HCT116 (cell line): Measurements from ENCODE around the gene MBTPS2. TPM values are rescaled to one million over a fixed set of nuclear protein-coding genes. Genes with fewer than 3 reads are reported as not detected.

ENCODE experiments used
- ATAC-seq: fragments of 200-7000 bp; cut with Tn5 transposase; 2 replicates; pipeline ENCODE4 v1.9.1; 2020; ENCODE audit warnings: mild to moderate bottlenecking, moderate library complexity
- BruUV-seq: library from RNA; stranded (reverse); fragments of 400-500 nt; replicated peaks from 2 replicates; lab custom pipeline; 2021; lab: Mats Ljungman, UMichigan
- CTCF ChIA-PET: fragments of 300-600 bp; sonication (Branson Sonifier 250); formaldehyde crosslinking; loops from one replicate; lab custom pipeline; 2021; ENCODE audit warnings: antibody characterized with exemption; lab: Charles Lee
- POLR2A ChIA-PET: fragments of 300-600, 350-600 bp; sonication (Branson Sonifier 250); formaldehyde crosslinking; loops from one replicate; lab custom pipeline; 2021; ENCODE audit warnings: antibody characterized with exemption; lab: Charles Lee
- RAD21 ChIA-PET, 2 experiments: fragments of 300-600 bp; sonication (Branson Sonifier 250); formaldehyde crosslinking; loops; one replicate each; lab custom pipeline; 2023; ENCODE audit warnings: low total read pairs in 2 of 2; ENCODE audit not compliant: uncharacterized antibody in 2 of 2, unreplicated experiment in 2 of 2, low non-redundant PET in 1 of 2; lab: Charles Lee
- DNase-seq: peaks from one replicate; pipeline ENCODE4 v3.0.0-alpha.2; 2010; ENCODE audit warnings: low read depth, low spot score
- H2AFZ ChIP-seq: fragments of 200-600 bp; shearing (Covaris generic), sonication (generic); 2 replicates; pipeline ENCODE4 v1.6.1; 2017; ENCODE audit warnings: low read depth, mixed run types, mixed read lengths, antibody characterized with exemption, low read length; ENCODE audit not compliant: poor library complexity, severe bottlenecking
- H3K27ac ChIP-seq: 2 replicates; pipeline ENCODE4 v1.5.1; 2012; ENCODE audit warnings: low read depth, low read length
- H3K27me3 ChIP-seq: fragments of 200-600 bp; sonication (generic); 2 replicates; pipeline ENCODE4 v1.6.1; 2016; ENCODE audit warnings: mixed run types, low read length, mixed read lengths; ENCODE audit not compliant: insufficient read depth
- H3K36me3 ChIP-seq, 2 experiments: fragments of 200-500 bp in 1 of 2; fragments of 200-600 bp in 1 of 2; sonication (Bioruptor generic) in 1 of 2; sonication (generic) in 1 of 2; 2 replicates each; pipeline versions ENCODE4 v1.5.1 to v1.6.1; 2014 to 2016; ENCODE audit warnings: low read length in 2 of 2, inconsistent platforms in 1 of 2, mixed read lengths in 1 of 2, mixed run types in 1 of 2; ENCODE audit not compliant: insufficient read depth in 2 of 2, control insufficient read depth in 1 of 2
- H3K4me1 ChIP-seq, 2 experiments: fragments of 200-600 bp in 1 of 2; sonication (generic) in 1 of 2; 2 replicates each; pipeline versions ENCODE4 v1.5.1 to v1.6.1; 2012 to 2017; ENCODE audit warnings: low read length in 2 of 2, inconsistent platforms in 1 of 2, mild to moderate bottlenecking in 1 of 2, mixed read lengths in 1 of 2, mixed run types in 1 of 2, moderate library complexity in 1 of 2; ENCODE audit not compliant: insufficient read depth in 2 of 2, control insufficient read depth in 1 of 2
- H3K4me2 ChIP-seq: fragments of 200-600 bp; sonication (generic); 2 replicates; pipeline ENCODE4 v1.6.1; 2017; ENCODE audit warnings: mixed run types, low read length, mixed read lengths
- H3K4me3 ChIP-seq, 2 experiments: fragments of 200-600 bp in 1 of 2; sonication (generic) in 1 of 2; replicated peaks in 1 of 2; 2 replicates each; pipeline ENCODE4 v1.5.1; 2011 to 2016; ENCODE audit warnings: low read length in 2 of 2, control low read depth in 1 of 2, low read depth in 1 of 2, mild to moderate bottlenecking in 1 of 2, mixed read lengths in 1 of 2, mixed run types in 1 of 2
- H3K79me2 ChIP-seq: fragments of 200-600 bp; sonication (generic); 2 replicates; pipeline ENCODE4 v1.6.1; 2017; ENCODE audit warnings: mild to moderate bottlenecking, mixed run types, low read length, moderate library complexity, mixed read lengths; ENCODE audit not compliant: insufficient read depth
- H3K9ac ChIP-seq: fragments of 200-600 bp; sonication (generic); 2 replicates; pipeline ENCODE4 v1.6.1; 2016; ENCODE audit warnings: low read length, mixed read lengths
- H3K9me2 ChIP-seq: fragments of 200-600 bp; sonication (generic), shearing (Covaris generic); 2 replicates; pipeline ENCODE4 v1.6.1; 2017; ENCODE audit warnings: mixed run types, mild to moderate bottlenecking, moderate library complexity; ENCODE audit not compliant: insufficient read depth
- H3K9me3 ChIP-seq, 2 experiments: fragments of 200-500 bp in 1 of 2; fragments of 200-600 bp in 1 of 2; sonication (Bioruptor generic) in 1 of 2; sonication (generic) in 1 of 2; 2 replicates each; pipeline ENCODE4 v1.6.1; 2014 to 2017; ENCODE audit warnings: low read length in 2 of 2, mixed read lengths in 2 of 2, inconsistent platforms in 1 of 2, low read depth in 1 of 2, mild to moderate bottlenecking in 1 of 2, mixed run types in 1 of 2, moderate library complexity in 1 of 2; ENCODE audit not compliant: control insufficient read depth in 1 of 2, insufficient read depth in 1 of 2
- H4K20me1 ChIP-seq: fragments of 200-600 bp; sonication (generic), shearing (Covaris generic); 2 replicates; pipeline ENCODE4 v1.6.1; 2017; ENCODE audit warnings: mixed run types, mild to moderate bottlenecking, moderate library complexity; ENCODE audit not compliant: insufficient read depth
- ATF3 ChIP-seq: IDR thresholded peaks from 2 replicates; pipeline ENCODE4 v1.6.1; 2012
- CEBPB ChIP-seq: IDR thresholded peaks from 2 replicates; pipeline ENCODE4 v1.6.1; 2012; ENCODE audit warnings: low read depth
- ELF1 ChIP-seq: IDR thresholded peaks from 2 replicates; pipeline ENCODE4 v1.6.1; 2012; ENCODE audit warnings: low read depth, borderline replicate concordance
- EZH2 ChIP-seq: fragments of 200-600 bp; sonication (generic); IDR thresholded peaks from 2 replicates; pipeline ENCODE4 v1.6.1; 2017; ENCODE audit warnings: antibody characterized with exemption, mixed run types
- MAX ChIP-seq: IDR thresholded peaks from 2 replicates; pipeline ENCODE4 v1.6.1; 2012
- RAD21 ChIP-seq: IDR thresholded peaks from 2 replicates; pipeline ENCODE4 v1.6.1; 2012; ENCODE audit warnings: low read depth, mild to moderate bottlenecking
- REST ChIP-seq: IDR thresholded peaks from 2 replicates; pipeline ENCODE4 v1.6.1; 2012; ENCODE audit warnings: low read depth
- SP1 ChIP-seq: IDR thresholded peaks from 2 replicates; pipeline ENCODE4 v1.6.1; 2012; ENCODE audit warnings: low read depth
- SRF ChIP-seq: IDR thresholded peaks from 2 replicates; pipeline ENCODE4 v1.6.1; 2012; ENCODE audit warnings: low read depth
- TCF7L2 ChIP-seq: IDR thresholded peaks from 2 replicates; pipeline ENCODE4 v1.7.0; 2011; ENCODE audit warnings: borderline replicate concordance, inconsistent platforms; ENCODE audit not compliant: insufficient read depth, insufficient read length; ENCODE audit errors: extremely low read depth
- YY1 ChIP-seq: IDR thresholded peaks from 2 replicates; pipeline ENCODE4 v1.6.1; 2011; ENCODE audit warnings: low read length, low read depth, moderate library complexity, mild to moderate bottlenecking; ENCODE audit not compliant: insufficient replicate concordance; ENCODE audit errors: extremely low read depth
- ZBTB33 ChIP-seq: IDR thresholded peaks from 2 replicates; pipeline ENCODE4 v1.6.1; 2011; ENCODE audit warnings: mild to moderate bottlenecking, low read length, moderate library complexity; ENCODE audit not compliant: insufficient replicate concordance; ENCODE audit errors: extremely low read depth
- intact Hi-C: fragments of 100-400 bp; cut with micrococcal nuclease; formaldehyde crosslinking; loops from 2 replicates; pipeline ENCODE4 v1.10.0; 2022
- total RNA-seq: library from RNA; stranded (reverse); gene quantifications from one replicate; pipeline ENCODE4 v1.2.1, GENCODE V29; 2021; ENCODE audit not compliant: unreplicated experiment

The MBTPS2 gene
- total RNA-seq, 1 experiment from 2014 or later, result 16.9 TPM

GRCh38 chrX:21905953-21906352, 66.5 kb downstream of the MBTPS2 start:
- Histone ChIP-seq H3K79me2 (no peaks in the 10 kb centered on the region), H2AFZ (no peak overlapping the region), H3K27ac (no peak overlapping the region), H3K9me3 (no peaks in the 10 kb centered on the region), H3K4me3 (no peak overlapping the region), H4K20me1 (no peaks in the 10 kb centered on the region), H3K36me3 (no peaks in the 10 kb centered on the region), H3K4me2 (no peak overlapping the region), H3K27me3 (no peaks in the 10 kb centered on the region), H3K4me1 (no peaks in the 10 kb centered on the region), H3K9ac (no peak overlapping the region), H3K9me2 (no peaks in the 10 kb centered on the region)
- no peak for ATAC-seq
- ChIA-PET CTCF (no interaction called here), RAD21 (no interaction called here), POLR2A (no interaction called here)
- no peak for TF ChIP-seq SP1
- no peak for TF ChIP-seq REST
- TF ChIP-seq CEBPB, result no peak
- TF ChIP-seq SRF, result no peak
- TF ChIP-seq MAX, result no peak
- no peak for TF ChIP-seq YY1
- TF ChIP-seq ZBTB33, result no peak
- TF ChIP-seq RAD21, result no peak
- TF ChIP-seq EZH2, result no peak
- no peak for TF ChIP-seq TCF7L2
- TF ChIP-seq ELF1, result no peak
- TF ChIP-seq ATF3, result no peak
- intact Hi-C loops, result no loop called here
- DNase-seq, result no peak
- no TSS peak for BruUV-seq
